Liver (tissue), 9 donors: Measurements from ENCODE around the gene TOE1. TPM values are rescaled to one million over a fixed set of nuclear protein-coding genes. Genes with fewer than 3 reads are reported as not detected.

Source experiments
- DNase-seq: peaks from one replicate; pipeline ENCODE4 v3.0.0-alpha.2; 2017; ENCODE audit warnings: low spot score
- H3K27ac ChIP-seq, 2 donors: one replicate each; pipeline ENCODE4 v1.7.0; 2013; ENCODE audit warnings: inconsistent platforms in 2 of 2, low read length in 2 of 2, control low read depth in 1 of 2, low read depth in 1 of 2, mild to moderate bottlenecking in 1 of 2
- H3K27me3 ChIP-seq, 4 donors: one replicate each; pipeline versions ENCODE4 v1.6.1 to v1.7.0; 2013; ENCODE audit warnings: low read length in 3 of 4, inconsistent platforms in 1 of 4, mild to moderate bottlenecking in 1 of 4, moderate library complexity in 1 of 4; ENCODE audit not compliant: control insufficient read depth in 4 of 4, insufficient read depth in 4 of 4
- H3K36me3 ChIP-seq, 4 donors: one replicate each; pipeline versions ENCODE4 v1.6.1 to v1.7.0; 2013; ENCODE audit warnings: low read length in 3 of 4, mild to moderate bottlenecking in 3 of 4, low read depth in 1 of 4, moderate library complexity in 1 of 4; ENCODE audit not compliant: control insufficient read depth in 4 of 4, insufficient read depth in 3 of 4
- H3K4me1 ChIP-seq, 4 donors: one replicate each; pipeline versions ENCODE4 v1.6.1 to v1.7.0; 2013; ENCODE audit warnings: low read length in 3 of 4, mild to moderate bottlenecking in 3 of 4, moderate library complexity in 1 of 4; ENCODE audit not compliant: control insufficient read depth in 4 of 4, insufficient read depth in 4 of 4
- H3K4me3 ChIP-seq, 3 donors: one replicate each; pipeline versions ENCODE4 v1.6.1 to v1.7.0; 2013; ENCODE audit warnings: low read length in 3 of 3, control low read depth in 1 of 3, low read depth in 1 of 3, mild to moderate bottlenecking in 1 of 3
- H3K9ac ChIP-seq, 2 donors: one replicate each; pipeline ENCODE4 v1.7.0; 2013; ENCODE audit warnings: low read length in 2 of 2, mild to moderate bottlenecking in 2 of 2, moderate library complexity in 2 of 2, control low read depth in 1 of 2, low read depth in 1 of 2
- H3K9me3 ChIP-seq, 4 donors: one replicate each; pipeline versions ENCODE4 v1.6.1 to v1.7.0; 2013; ENCODE audit warnings: low read length in 3 of 4; ENCODE audit not compliant: control insufficient read depth in 4 of 4
- CTCF ChIP-seq: fragments of 150-350 bp; IDR thresholded peaks from 2 replicates; pipeline ENCODE4 v1.5.1; 2017; ENCODE audit warnings: improper control_type of control experiment, low read depth, low read length; ENCODE audit not compliant: missing input control
- EGR1 ChIP-seq, 2 donors: IDR thresholded peaks; 2 replicates each; pipeline ENCODE4 v1.6.1; 2016 to 2018; ENCODE audit warnings: antibody characterized with exemption in 2 of 2, low read depth in 2 of 2
- FOXA1 ChIP-seq: IDR thresholded peaks from 2 replicates; pipeline ENCODE4 v1.6.1; 2016; ENCODE audit warnings: antibody characterized with exemption
- FOXA2 ChIP-seq: IDR thresholded peaks from 2 replicates; pipeline ENCODE4 v1.6.1; 2016; ENCODE audit warnings: antibody characterized with exemption
- GABPA ChIP-seq, 2 donors: IDR thresholded peaks in 1 of 2; conservative IDR thresholded peaks in 1 of 2; 2 replicates each; pipeline ENCODE4 v1.6.1; 2016; ENCODE audit warnings: antibody characterized with exemption in 2 of 2, mild to moderate bottlenecking in 1 of 2, moderate library complexity in 1 of 2
- HNF4A ChIP-seq, 2 donors: conservative IDR thresholded peaks; 2 replicates each; pipeline ENCODE4 v1.6.1; 2016; ENCODE audit warnings: antibody characterized with exemption in 2 of 2, mild to moderate bottlenecking in 2 of 2
- HNF4G ChIP-seq: IDR thresholded peaks from 2 replicates; pipeline ENCODE4 v1.6.1; 2016; ENCODE audit warnings: antibody characterized with exemption
- JUND ChIP-seq, 2 donors: IDR thresholded peaks; 2 replicates each; pipeline ENCODE4 v1.6.1; 2016; ENCODE audit warnings: antibody characterized with exemption in 2 of 2
- NR2F2 ChIP-seq: IDR thresholded peaks from 2 replicates; pipeline ENCODE4 v1.6.1; 2016; ENCODE audit warnings: antibody characterized with exemption
- RAD21 ChIP-seq, 2 donors: IDR thresholded peaks; 2 replicates each; pipeline ENCODE4 v1.6.1; 2016; ENCODE audit warnings: antibody characterized with exemption in 2 of 2, mild to moderate bottlenecking in 2 of 2
- REST ChIP-seq: IDR thresholded peaks from 2 replicates; pipeline ENCODE4 v1.6.1; 2016; ENCODE audit warnings: antibody characterized with exemption, mild to moderate bottlenecking
- RXRA ChIP-seq, 2 donors: IDR thresholded peaks; 2 replicates each; pipeline ENCODE4 v1.6.1; 2017 to 2018; ENCODE audit warnings: antibody characterized with exemption in 2 of 2, mild to moderate bottlenecking in 1 of 2
- SP1 ChIP-seq: IDR thresholded peaks from 2 replicates; pipeline ENCODE4 v1.6.1; 2018; ENCODE audit warnings: antibody characterized with exemption, mild to moderate bottlenecking
- TAF1 ChIP-seq: conservative IDR thresholded peaks from 2 replicates; pipeline ENCODE4 v1.6.1; 2016; ENCODE audit warnings: antibody characterized with exemption, mild to moderate bottlenecking
- YY1 ChIP-seq: IDR thresholded peaks from 2 replicates; pipeline ENCODE4 v1.6.1; 2016; ENCODE audit warnings: antibody characterized with exemption, mild to moderate bottlenecking
- ZBTB33 ChIP-seq: IDR thresholded peaks from 2 replicates; pipeline ENCODE4 v1.6.1; 2016; ENCODE audit warnings: antibody characterized with exemption
- WGBS: extraction: QIAGEN DNeasy Blood & Tissue Kit; methylation state at CpG from one replicate; pipeline ENCODE4 v1.1.7; 2013; 5-methylcytosine and 5-hydroxymethylcytosine counted together
- polyA plus RNA-seq, 2 donors: library from polyadenylated mRNA; stranded (reverse) in 1 of 2; unstranded in 1 of 2; fragments of 200-250 nt in 1 of 2; fragments of >200 nt in 1 of 2; fragmentation: Nextera tagmentation in 1 of 2; extraction: Ambion mirVana in 1 of 2; gene quantifications; one replicate each; pipeline versions ENCODE4 v1.2.1 to v1.2.3, GENCODE V29; 2013 to 2015
- total RNA-seq, 2 donors: library from RNA; depleted of rRNA; stranded (reverse); fragments of >200 nt; gene quantifications; one replicate each; pipeline ENCODE4 v1.2.3, GENCODE V29; 2014
- TF ChIP-seq, protein P1 (sequence below): IDR thresholded peaks from 2 replicates; pipeline ENCODE4 v1.6.1; 2016; ENCODE audit warnings: antibody characterized with exemption
- TF ChIP-seq, protein P2 (sequence below): IDR thresholded peaks from 2 replicates; pipeline ENCODE4 v1.6.1; 2016; ENCODE audit warnings: antibody characterized with exemption
- donor health status: healthy.
- donor health status: healthy.
- donor health status: healthy.
- donor health status: healthy.
- donor health status: healthy.

TOE1 gene
- total and polyA plus RNA-seq, 4 donors, result 3.5 to 9.1 (median 5.8) TPM

- Histone ChIP-seq H3K9ac (no peak overlapping the region), H3K27ac (no peak overlapping the region), H3K36me3 (peaks cover 6 to 49% (median 23%) of the 10 kb centered on the region in 4 donors), H3K27me3 (no peaks in the 10 kb centered on the region), H3K4me3 (no peak overlapping the region), H3K4me1 (peaks cover 3 to 26% (median 24%) of the 10 kb centered on the region in 4 donors), H3K9me3 (no peaks in the 10 kb centered on the region)
- no peak for TF ChIP-seq RXRA (IDR thresholded peaks at IDR 0.05)
- TF ChIP-seq YY1, result no peak
- TF ChIP-seq ZBTB33, result no peak
- TF ChIP-seq, protein P1, sequence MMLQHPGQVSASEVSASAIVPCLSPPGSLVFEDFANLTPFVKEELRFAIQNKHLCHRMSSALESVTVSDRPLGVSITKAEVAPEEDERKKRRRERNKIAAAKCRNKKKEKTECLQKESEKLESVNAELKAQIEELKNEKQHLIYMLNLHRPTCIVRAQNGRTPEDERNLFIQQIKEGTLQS, result no peak
- TF ChIP-seq NR2F2, result no peak
- no peak for TF ChIP-seq FOXA1
- TF ChIP-seq TAF1, result no peak
- no peak for TF ChIP-seq GABPA (IDR thresholded peaks at IDR 0.05 in 1 of 2, conservative IDR thresholded peaks at IDR 0.05 in 1 of 2)
- TF ChIP-seq CTCF, result no peak
- no peak for TF ChIP-seq REST
- TF ChIP-seq EGR1 (IDR thresholded peaks at IDR 0.05; ENCODE audit: low read depth in 2 of 2), result no peak
- no peak for TF ChIP-seq HNF4G
- no peak for TF ChIP-seq FOXA2
- no peak for TF ChIP-seq JUND (IDR thresholded peaks at IDR 0.05)
- TF ChIP-seq, protein P2, sequence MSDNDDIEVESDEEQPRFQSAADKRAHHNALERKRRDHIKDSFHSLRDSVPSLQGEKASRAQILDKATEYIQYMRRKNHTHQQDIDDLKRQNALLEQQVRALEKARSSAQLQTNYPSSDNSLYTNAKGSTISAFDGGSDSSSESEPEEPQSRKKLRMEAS, result no peak
- TF ChIP-seq SP1, result no peak
- no peak for TF ChIP-seq RAD21 (IDR thresholded peaks at IDR 0.05)
- TF ChIP-seq HNF4A (conservative IDR thresholded peaks at IDR 0.05), result no peak
- DNase-seq, result no peak
- WGBS, result 92% methylated on average over 13 of the region's 13 CpGs
Measured at GRCh38 chr1:45345014-45345413, 5.0 kb downstream of the TOE1 start.
